GM19351 (cell line): ENCODE results near the gene NEURL2.
A peak's percentile ranks its signal among the peaks of the same experiment; 100 is the strongest.
"Not testable (repeated sequence)": the region's sequence is repeated elsewhere in the genome, so short reads cannot be mapped to it uniquely, and the experiment has no call there.

ENCODE experiments used
- ATAC-seq: cut with Tn5 transposase; IDR thresholded peaks from one replicate; pipeline ENCODE4 v1.9.1; 2021; ENCODE audit warnings: mild to moderate bottlenecking, moderate library complexity; ENCODE audit not compliant: unreplicated experiment

The NEURL2 gene

GRCh38 chr20:45901332-45901731 is 10.3 kb upstream of the NEURL2 start:
- not testable (repeated sequence) for ATAC-seq

- ATAC-seq, result no peak
Observed at GRCh38 chr20:45899046-45899835, 8.2 kb upstream of the NEURL2 start.

GRCh38 chr20:45898285-45898684 is 7.3 kb upstream of the NEURL2 start:
- no peak for ATAC-seq

- ATAC-seq, result no peak
Observed at GRCh38 chr20:45897692-45898091, 6.7 kb upstream of the NEURL2 start.

GRCh38 chr20:45897289-45897688 is 6.3 kb upstream of the NEURL2 start:
- no peak for ATAC-seq

GRCh38 chr20:45896641-45897161 is 5.7 kb upstream of the NEURL2 start:
- ATAC-seq, result no peak

- no peak for ATAC-seq
Observed at GRCh38 chr20:45894797-45895196, 3.8 kb upstream of the NEURL2 start.

- no peak for ATAC-seq
Observed at GRCh38 chr20:45893831-45894230, 2.8 kb upstream of the NEURL2 start.

GRCh38 chr20:45892828-45893500 is 2.0 kb upstream of the NEURL2 start:
- no peak for ATAC-seq

- ATAC-seq, result no peak
Observed at GRCh38 chr20:45892049-45892825, 1.2 kb upstream of the NEURL2 start.

GRCh38 chr20:45890077-45890984 is 677 bp downstream of the NEURL2 start:
- ATAC-seq, result peak; percentile 41

- ATAC-seq, result no peak
Observed at GRCh38 chr20:45888681-45889080, 2.3 kb downstream of the NEURL2 start.

GRCh38 chr20:45887346-45887715 is 3.7 kb downstream of the NEURL2 start, which contains the start of gene SPATA25:
SPATA25 (minus strand) TSS chr20:45887622; CDS start chr20:45887590, 32 bp downstream.
- no peak for ATAC-seq

GRCh38 chr20:45886590-45887345 is 4.2 kb downstream of the NEURL2 start:
- no peak for ATAC-seq

- no peak for ATAC-seq
Observed at GRCh38 chr20:45883100-45883469, 7.9 kb downstream of the NEURL2 start.

- ATAC-seq, result no peak
Observed at GRCh38 chr20:45882469-45883099, 8.4 kb downstream of the NEURL2 start.

GRCh38 chr20:45880988-45881788 is 9.8 kb downstream of the NEURL2 start, which contains the start of gene ZSWIM1:
ZSWIM1 (plus strand) TSS chr20:45881227; CDS start chr20:45882593, 1,366 bp downstream.
- peak; percentile 98 for ATAC-seq

GRCh38 chr20:45878076-45878761 is 12.8 kb downstream of the NEURL2 start:
- no peak for ATAC-seq
